Trophoblast cell (in vitro differentiated cells and primary cell): ENCODE data around the gene AP1S1.

Experiments
- DNase-seq, 2 donors: peaks; one replicate each; pipeline ENCODE4 v3.0.0-alpha.2; 2016
- H2AFZ ChIP-seq: 2 replicates; pipeline ENCODE4 v1.6.1; 2013; ENCODE audit warnings: low read length, moderate library complexity, mild to moderate bottlenecking; ENCODE audit not compliant: insufficient read depth, poor library complexity
- H2AK5ac ChIP-seq: 2 replicates; pipeline ENCODE4 v1.6.1; 2013; ENCODE audit warnings: mild to moderate bottlenecking, low read length
- H2BK120ac ChIP-seq: 2 replicates; pipeline ENCODE4 v1.6.1; 2013; ENCODE audit warnings: low read length, mild to moderate bottlenecking, moderate library complexity; ENCODE audit not compliant: insufficient read depth, poor library complexity
- H2BK12ac ChIP-seq: 2 replicates; pipeline ENCODE4 v1.6.1; 2013; ENCODE audit warnings: mild to moderate bottlenecking, low read length, moderate library complexity
- H2BK5ac ChIP-seq: 2 replicates; pipeline ENCODE4 v1.6.1; 2013; ENCODE audit warnings: low read length, low read depth, moderate library complexity, mild to moderate bottlenecking; ENCODE audit not compliant: poor library complexity
- H3K14ac ChIP-seq: 2 replicates; pipeline ENCODE4 v1.6.1; 2013; ENCODE audit warnings: mild to moderate bottlenecking, low read length
- H3K18ac ChIP-seq: 2 replicates; pipeline ENCODE4 v1.6.1; 2013; ENCODE audit warnings: mild to moderate bottlenecking, low read length
- H3K23ac ChIP-seq: 2 replicates; pipeline ENCODE4 v1.6.1; 2013; ENCODE audit warnings: low read length
- H3K27ac ChIP-seq: 2 replicates; pipeline ENCODE4 v1.5.1; 2013; ENCODE audit warnings: low read depth, mild to moderate bottlenecking, inconsistent platforms, low read length, moderate library complexity
- H3K27me3 ChIP-seq: 2 replicates; pipeline ENCODE4 v1.6.1; 2013; ENCODE audit warnings: inconsistent platforms, mild to moderate bottlenecking, low read length, moderate library complexity; ENCODE audit not compliant: insufficient read depth
- H3K36me3 ChIP-seq, 2 experiments: 1 replicate in 1 of 2; 2 replicates in 1 of 2; pipeline ENCODE4 v1.6.1; 2013; ENCODE audit warnings: low read length in 2 of 2, mild to moderate bottlenecking in 2 of 2, moderate library complexity in 1 of 2; ENCODE audit not compliant: insufficient read depth in 2 of 2, control insufficient read depth in 1 of 2
- H3K4ac ChIP-seq: 2 replicates; pipeline ENCODE4 v1.6.1; 2013; ENCODE audit warnings: low read depth, mild to moderate bottlenecking, low read length, moderate library complexity
- H3K4me1 ChIP-seq, 2 experiments: 1 replicate in 1 of 2; 2 replicates in 1 of 2; pipeline ENCODE4 v1.6.1; 2013; ENCODE audit warnings: low read length in 2 of 2, mild to moderate bottlenecking in 2 of 2, moderate library complexity in 1 of 2; ENCODE audit not compliant: insufficient read depth in 2 of 2, control insufficient read depth in 1 of 2
- H3K4me2 ChIP-seq: 2 replicates; pipeline ENCODE4 v1.6.1; 2013; ENCODE audit warnings: inconsistent platforms, mild to moderate bottlenecking, low read length, moderate library complexity
- H3K4me3 ChIP-seq: 2 replicates; pipeline ENCODE4 v1.5.1; 2013; ENCODE audit warnings: mild to moderate bottlenecking, low read depth, low read length, inconsistent platforms
- H3K79me1 ChIP-seq: one replicate; pipeline ENCODE4 v1.6.1; 2013; ENCODE audit warnings: low read length
- H3K79me2 ChIP-seq: 2 replicates; pipeline ENCODE4 v1.6.1; 2013; ENCODE audit warnings: low read length, mild to moderate bottlenecking; ENCODE audit not compliant: control insufficient read depth, insufficient read depth, poor library complexity
- H3K9ac ChIP-seq: 2 replicates; pipeline ENCODE4 v1.6.1; 2013; ENCODE audit warnings: mild to moderate bottlenecking, low read length
- H3K9me3 ChIP-seq: 2 replicates; pipeline ENCODE4 v1.6.1; 2013; ENCODE audit warnings: low read depth, mild to moderate bottlenecking, control low read depth, inconsistent platforms, low read length; ENCODE audit not compliant: insufficient read depth
- H4K12ac ChIP-seq: 2 replicates; pipeline ENCODE4 v1.6.1; 2013; ENCODE audit warnings: low read depth, mild to moderate bottlenecking, low read length, moderate library complexity
- H4K8ac ChIP-seq: 2 replicates; pipeline ENCODE4 v1.6.1; 2013; ENCODE audit warnings: low read depth, mild to moderate bottlenecking, low read length, moderate library complexity
- H4K91ac ChIP-seq: one replicate; pipeline ENCODE4 v1.6.1; 2013; ENCODE audit warnings: low read depth, mild to moderate bottlenecking, low read length, moderate library complexity
- WGBS: extraction: QIAGEN DNeasy Blood & Tissue Kit; methylation state at CpG from one replicate; pipeline ENCODE4 v1.1.7; 2013; ENCODE audit warnings: missing lambda C conversion rate; ENCODE audit not compliant: insufficient read length, insufficient coverage; ENCODE audit errors: extremely low coverage; 5-methylcytosine and 5-hydroxymethylcytosine counted together

AP1S1 gene

GRCh38 chr7:101169838-101170551 is 15.7 kb downstream of the AP1S1 start:
- peaks cover 28 to 38% of the 10 kb centered on the region in 2 experiments for H3K4me1 ChIP-seq
- no peak overlapping the region for H3K4ac ChIP-seq
- H2AK5ac ChIP-seq, result no peak overlapping the region
- H3K18ac ChIP-seq, result no peak overlapping the region
- no peak overlapping the region for H4K8ac ChIP-seq
- no peak overlapping the region for H2AFZ ChIP-seq
- WGBS, result no CpG with 5 or more reads among the region's 33 CpGs
- DNase-seq, result peak; percentile 40 to 74
- peaks cover 12% of the 10 kb centered on the region for H3K9me3 ChIP-seq
- peaks cover 57% of the 10 kb centered on the region for H3K27me3 ChIP-seq
- H3K14ac ChIP-seq, result no peak overlapping the region
- H3K27ac ChIP-seq, result no peak overlapping the region
- H2BK120ac ChIP-seq, result no peak overlapping the region
- peak overlapping the region; percentile 15 for H3K4me2 ChIP-seq
- H4K12ac ChIP-seq, result no peak overlapping the region
- H3K23ac ChIP-seq, result no peak overlapping the region
- H2BK5ac ChIP-seq, result no peak overlapping the region
- no peak overlapping the region for H4K91ac ChIP-seq
- H2BK12ac ChIP-seq, result no peak overlapping the region
- H3K9ac ChIP-seq, result no peak overlapping the region
- H3K36me3 ChIP-seq, result no peaks in the 10 kb centered on the region
- no peaks in the 10 kb centered on the region for H3K79me2 ChIP-seq
- H3K79me1 ChIP-seq, result no peaks in the 10 kb centered on the region
- no peak overlapping the region for H3K4me3 ChIP-seq

DNA sequence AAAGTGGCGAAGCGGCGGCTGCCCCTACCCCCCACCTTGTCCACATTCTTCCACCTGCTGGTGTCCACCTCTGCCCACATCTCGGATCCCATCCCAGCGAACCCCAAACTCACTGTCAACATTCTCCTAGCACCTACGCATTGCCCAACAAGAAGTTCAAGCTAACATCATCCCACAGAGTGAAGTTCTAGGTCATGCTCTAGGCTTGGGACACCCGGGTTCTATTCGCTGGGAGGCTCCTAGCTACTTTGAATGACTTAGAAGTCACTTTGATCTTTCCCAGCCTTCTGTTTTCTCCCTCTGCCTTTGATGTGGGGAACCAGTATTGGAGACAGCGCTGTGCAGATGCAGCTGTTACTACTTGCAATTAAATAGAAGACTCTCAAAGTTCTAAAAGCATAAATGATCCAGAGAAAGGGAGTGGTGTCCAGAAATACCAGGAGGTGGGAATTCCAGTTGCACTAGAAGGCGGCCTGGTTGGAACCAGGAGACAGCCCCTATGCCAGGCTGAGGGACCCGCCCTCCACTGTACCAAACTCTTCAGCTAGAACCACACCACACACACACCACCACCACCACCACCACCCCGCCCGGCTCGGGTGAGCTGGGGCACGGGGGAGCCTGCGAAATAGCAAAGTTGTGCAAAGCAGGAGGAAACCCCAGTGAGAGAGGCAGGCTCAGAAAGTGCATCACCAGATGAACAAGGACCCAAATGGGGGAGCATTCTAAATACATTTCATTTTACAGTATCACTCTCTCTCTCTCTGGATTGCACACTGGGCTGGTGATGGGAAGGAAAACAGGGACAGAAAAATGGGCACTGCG is 16.6 kb downstream of the AP1S1 start:
- no peaks in the 10 kb centered on the region for H3K79me2 ChIP-seq
- H3K9ac ChIP-seq, result no peak overlapping the region
- H2AK5ac ChIP-seq, result no peak overlapping the region
- no peak overlapping the region for H2BK12ac ChIP-seq
- no peak overlapping the region for H3K23ac ChIP-seq
- H2BK5ac ChIP-seq, result no peak overlapping the region
- no peak overlapping the region for H4K91ac ChIP-seq
- no peak overlapping the region for H2BK120ac ChIP-seq
- WGBS, result no CpG with 5 or more reads among the region's 17 CpGs
- peaks cover 21 to 31% of the 10 kb centered on the region in 2 experiments for H3K4me1 ChIP-seq
- no peak overlapping the region for H3K14ac ChIP-seq
- H3K4me2 ChIP-seq, result no peak overlapping the region
- no peaks in the 10 kb centered on the region for H3K79me1 ChIP-seq
- peaks cover 12% of the 10 kb centered on the region for H3K9me3 ChIP-seq
- no peaks in the 10 kb centered on the region for H3K36me3 ChIP-seq
- H4K12ac ChIP-seq, result no peak overlapping the region
- no peak overlapping the region for H3K4ac ChIP-seq
- H3K4me3 ChIP-seq, result no peak overlapping the region
- H4K8ac ChIP-seq, result no peak overlapping the region
- no peak overlapping the region for H3K27ac ChIP-seq
- H3K18ac ChIP-seq, result no peak overlapping the region
- no peak overlapping the region for H2AFZ ChIP-seq
- DNase-seq, result no peak
- peaks cover 61% of the 10 kb centered on the region for H3K27me3 ChIP-seq

- no peak overlapping the region for H2BK5ac ChIP-seq
- no peak overlapping the region for H4K12ac ChIP-seq
- no peak overlapping the region for H2AFZ ChIP-seq
- no peak overlapping the region for H2AK5ac ChIP-seq
- no peak overlapping the region for H3K4me2 ChIP-seq
- peaks cover 12% of the 10 kb centered on the region for H3K9me3 ChIP-seq
- no peak overlapping the region for H4K8ac ChIP-seq
- no peaks in the 10 kb centered on the region for H3K79me2 ChIP-seq
- peaks cover 60% of the 10 kb centered on the region for H3K27me3 ChIP-seq
- peaks cover 17 to 27% of the 10 kb centered on the region in 2 experiments for H3K4me1 ChIP-seq
- H3K79me1 ChIP-seq, result no peaks in the 10 kb centered on the region
- DNase-seq, result no peak
- no peak overlapping the region for H3K18ac ChIP-seq
- no peak overlapping the region for H2BK120ac ChIP-seq
- no CpG with 5 or more reads among the region's 13 CpGs for WGBS
- H3K4me3 ChIP-seq, result no peak overlapping the region
- no peak overlapping the region for H3K4ac ChIP-seq
- no peak overlapping the region for H2BK12ac ChIP-seq
- no peaks in the 10 kb centered on the region for H3K36me3 ChIP-seq
- no peak overlapping the region for H3K14ac ChIP-seq
- H3K27ac ChIP-seq, result no peak overlapping the region
- H3K9ac ChIP-seq, result no peak overlapping the region
- no peak overlapping the region for H4K91ac ChIP-seq
- no peak overlapping the region for H3K23ac ChIP-seq
Measured at GRCh38 chr7:101171442-101171837, 17.2 kb downstream of the AP1S1 start.

GRCh38 chr7:101172005-101172853 is 18.0 kb downstream of the AP1S1 start:
- Histone ChIP-seq H3K79me1 (no peaks in the 10 kb centered on the region), H4K12ac (no peak overlapping the region), H3K27me3 (peaks cover 57% of the 10 kb centered on the region), H3K4me1 (peaks cover 12 to 21% of the 10 kb centered on the region in 2 experiments), H3K9me3 (peaks cover 12% of the 10 kb centered on the region), H3K4me2 (peak overlapping the region; percentile 30), H2AFZ (no peak overlapping the region), H3K36me3 (no peaks in the 10 kb centered on the region), H2BK5ac (no peak overlapping the region), H3K23ac (no peak overlapping the region), H3K9ac (no peak overlapping the region), H4K8ac (no peak overlapping the region), H3K18ac (no peak overlapping the region), H2AK5ac (no peak overlapping the region), H3K14ac (no peak overlapping the region), H3K27ac (no peak overlapping the region), H3K79me2 (no peaks in the 10 kb centered on the region), H4K91ac (no peak overlapping the region), H3K4ac (no peak overlapping the region), H2BK12ac (no peak overlapping the region), H2BK120ac (no peak overlapping the region), H3K4me3 (no peak overlapping the region)
- no CpG with 5 or more reads among the region's 79 CpGs for WGBS
- DNase-seq, result no peak
